ENCODE results near the gene MAP3K10.

MAP3K10 gene

DNA sequence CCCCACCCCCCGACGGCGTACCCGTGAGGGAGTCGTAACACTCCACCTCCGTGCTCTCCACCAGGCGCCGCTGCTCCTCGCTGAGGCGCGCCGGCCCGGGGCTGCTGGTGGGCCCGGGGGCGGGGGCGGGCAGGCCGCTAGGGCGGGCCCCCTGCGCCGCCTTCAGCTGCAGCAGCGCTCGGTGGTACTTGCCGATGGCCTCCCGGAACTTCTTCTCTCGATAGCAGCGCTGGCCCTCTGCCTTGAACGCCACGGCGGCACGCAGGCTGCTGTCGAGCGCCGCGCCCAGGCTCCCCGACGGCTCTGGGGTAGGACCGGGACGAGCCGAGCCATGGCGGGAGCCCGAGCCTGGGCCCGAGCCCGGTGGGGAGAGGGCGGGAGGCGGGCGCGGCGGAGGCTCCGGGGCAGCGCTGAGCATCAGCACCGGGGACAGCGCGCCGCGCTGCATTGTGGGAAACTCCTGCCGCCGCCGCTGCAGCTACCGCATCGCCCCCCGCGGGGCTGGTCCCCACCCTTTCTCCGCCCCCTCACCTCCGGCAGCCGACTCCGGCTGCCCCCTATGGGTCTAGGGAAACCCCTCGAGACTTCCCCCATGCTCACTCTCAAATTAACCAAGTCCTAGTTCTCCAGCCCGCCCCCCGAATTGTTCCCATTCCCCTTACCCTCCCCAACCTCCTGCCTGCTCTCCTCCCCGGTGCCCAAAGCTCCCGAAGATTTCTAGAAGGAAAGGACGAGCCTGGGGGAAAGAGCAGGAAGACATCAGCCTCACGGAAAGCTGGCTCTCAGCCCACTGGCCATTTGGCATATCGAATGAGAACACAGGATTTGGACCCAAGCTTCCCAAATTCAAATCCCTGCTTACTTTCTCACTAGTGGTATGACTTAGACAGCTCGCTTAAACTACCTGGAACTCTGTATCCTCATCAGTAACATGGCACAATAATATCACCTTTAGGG lies 27.0 kb downstream of the MAP3K10 start, which contains the start of gene TTC9B (continued):
- TF ChIP-seq ZNF658 (tag by site-specific recombination; IDR thresholded peaks at IDR 0.05) (no peak), EGR2 (tag by site-specific recombination; IDR thresholded peaks at IDR 0.05; ENCODE audit: low read depth) (0 out of 2 replicates have a peak, but pooled peaks have one; percentile 26), ZXDB (tag by site-specific recombination; IDR thresholded peaks at IDR 0.05) (no peak), FEZF1 (tag by site-specific recombination; IDR thresholded peaks at IDR 0.05) (no peak), MZF1 (tag by site-specific recombination; IDR thresholded peaks at IDR 0.05; ENCODE audit: borderline replicate concordance) (no peak), ZNF24 (tag by site-specific recombination; IDR thresholded peaks at IDR 0.05) (no peak), GLIS1 (tag by site-specific recombination; IDR thresholded peaks at IDR 0.05) (peak; percentile 66; the same call in 1 of the 2 replicates), ZNF571 (tag by site-specific recombination; IDR thresholded peaks at IDR 0.05) (no peak), ZNF514 (tag by site-specific recombination; IDR thresholded peaks at IDR 0.05) (no peak), MYNN (tag by site-specific recombination; IDR thresholded peaks at IDR 0.05; ENCODE audit: borderline replicate concordance) (no peak), TRIM28 (IDR thresholded peaks at IDR 0.05; ENCODE audit: borderline replicate concordance, low read length) (no peak), GLIS2 (tag by site-specific recombination; IDR thresholded peaks at IDR 0.05) (peak; percentile 91), KLF8 (tag by site-specific recombination; IDR thresholded peaks at IDR 0.05) (peak; percentile 69), ZNF112 (tag by site-specific recombination; IDR thresholded peaks at IDR 0.05) (no peak), ZSCAN30 (tag by site-specific recombination; IDR thresholded peaks at IDR 0.05) (no peak), ZNF843 (tag by site-specific recombination; IDR thresholded peaks at IDR 0.05) (no peak), ZNF138 (tag by site-specific recombination; IDR thresholded peaks at IDR 0.05; ENCODE audit: borderline replicate concordance) (no peak), ZNF391 (tag by site-specific recombination; IDR thresholded peaks at IDR 0.05; ENCODE audit: borderline replicate concordance, low read depth) (no peak), ZNF354C (tag by site-specific recombination; IDR thresholded peaks at IDR 0.05; ENCODE audit: borderline replicate concordance, low read depth) (no peak), ZNF157 (tag by site-specific recombination; IDR thresholded peaks at IDR 0.05) (no peak)
- TF ChIP-seq, protein P1, sequence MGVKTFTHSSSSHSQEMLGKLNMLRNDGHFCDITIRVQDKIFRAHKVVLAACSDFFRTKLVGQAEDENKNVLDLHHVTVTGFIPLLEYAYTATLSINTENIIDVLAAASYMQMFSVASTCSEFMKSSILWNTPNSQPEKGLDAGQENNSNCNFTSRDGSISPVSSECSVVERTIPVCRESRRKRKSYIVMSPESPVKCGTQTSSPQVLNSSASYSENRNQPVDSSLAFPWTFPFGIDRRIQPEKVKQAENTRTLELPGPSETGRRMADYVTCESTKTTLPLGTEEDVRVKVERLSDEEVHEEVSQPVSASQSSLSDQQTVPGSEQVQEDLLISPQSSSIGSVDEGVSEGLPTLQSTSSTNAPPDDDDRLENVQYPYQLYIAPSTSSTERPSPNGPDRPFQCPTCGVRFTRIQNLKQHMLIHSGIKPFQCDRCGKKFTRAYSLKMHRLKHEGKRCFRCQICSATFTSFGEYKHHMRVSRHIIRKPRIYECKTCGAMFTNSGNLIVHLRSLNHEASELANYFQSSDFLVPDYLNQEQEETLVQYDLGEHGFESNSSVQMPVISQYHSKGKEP (tag by site-specific recombination; IDR thresholded peaks at IDR 0.05), result peak; percentile 62
- TF ChIP-seq, protein P2, sequence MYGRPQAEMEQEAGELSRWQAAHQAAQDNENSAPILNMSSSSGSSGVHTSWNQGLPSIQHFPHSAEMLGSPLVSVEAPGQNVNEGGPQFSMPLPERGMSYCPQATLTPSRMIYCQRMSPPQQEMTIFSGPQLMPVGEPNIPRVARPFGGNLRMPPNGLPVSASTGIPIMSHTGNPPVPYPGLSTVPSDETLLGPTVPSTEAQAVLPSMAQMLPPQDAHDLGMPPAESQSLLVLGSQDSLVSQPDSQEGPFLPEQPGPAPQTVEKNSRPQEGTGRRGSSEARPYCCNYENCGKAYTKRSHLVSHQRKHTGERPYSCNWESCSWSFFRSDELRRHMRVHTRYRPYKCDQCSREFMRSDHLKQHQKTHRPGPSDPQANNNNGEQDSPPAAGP (tag by site-specific recombination; IDR thresholded peaks at IDR 0.05), result peak; percentile 30; the same call in 1 of the 2 replicates
- TF ChIP-seq, protein P3, sequence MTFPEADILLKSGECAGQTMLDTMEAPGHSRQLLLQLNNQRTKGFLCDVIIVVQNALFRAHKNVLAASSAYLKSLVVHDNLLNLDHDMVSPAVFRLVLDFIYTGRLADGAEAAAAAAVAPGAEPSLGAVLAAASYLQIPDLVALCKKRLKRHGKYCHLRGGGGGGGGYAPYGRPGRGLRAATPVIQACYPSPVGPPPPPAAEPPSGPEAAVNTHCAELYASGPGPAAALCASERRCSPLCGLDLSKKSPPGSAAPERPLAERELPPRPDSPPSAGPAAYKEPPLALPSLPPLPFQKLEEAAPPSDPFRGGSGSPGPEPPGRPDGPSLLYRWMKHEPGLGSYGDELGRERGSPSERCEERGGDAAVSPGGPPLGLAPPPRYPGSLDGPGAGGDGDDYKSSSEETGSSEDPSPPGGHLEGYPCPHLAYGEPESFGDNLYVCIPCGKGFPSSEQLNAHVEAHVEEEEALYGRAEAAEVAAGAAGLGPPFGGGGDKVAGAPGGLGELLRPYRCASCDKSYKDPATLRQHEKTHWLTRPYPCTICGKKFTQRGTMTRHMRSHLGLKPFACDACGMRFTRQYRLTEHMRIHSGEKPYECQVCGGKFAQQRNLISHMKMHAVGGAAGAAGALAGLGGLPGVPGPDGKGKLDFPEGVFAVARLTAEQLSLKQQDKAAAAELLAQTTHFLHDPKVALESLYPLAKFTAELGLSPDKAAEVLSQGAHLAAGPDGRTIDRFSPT (tag by site-specific recombination; IDR thresholded peaks at IDR 0.05), result no peak
- TF ChIP-seq, protein P4, sequence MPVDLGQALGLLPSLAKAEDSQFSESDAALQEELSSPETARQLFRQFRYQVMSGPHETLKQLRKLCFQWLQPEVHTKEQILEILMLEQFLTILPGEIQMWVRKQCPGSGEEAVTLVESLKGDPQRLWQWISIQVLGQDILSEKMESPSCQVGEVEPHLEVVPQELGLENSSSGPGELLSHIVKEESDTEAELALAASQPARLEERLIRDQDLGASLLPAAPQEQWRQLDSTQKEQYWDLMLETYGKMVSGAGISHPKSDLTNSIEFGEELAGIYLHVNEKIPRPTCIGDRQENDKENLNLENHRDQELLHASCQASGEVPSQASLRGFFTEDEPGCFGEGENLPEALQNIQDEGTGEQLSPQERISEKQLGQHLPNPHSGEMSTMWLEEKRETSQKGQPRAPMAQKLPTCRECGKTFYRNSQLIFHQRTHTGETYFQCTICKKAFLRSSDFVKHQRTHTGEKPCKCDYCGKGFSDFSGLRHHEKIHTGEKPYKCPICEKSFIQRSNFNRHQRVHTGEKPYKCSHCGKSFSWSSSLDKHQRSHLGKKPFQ (tag by site-specific recombination; IDR thresholded peaks at IDR 0.05), result no peak
- TF ChIP-seq, protein P5, sequence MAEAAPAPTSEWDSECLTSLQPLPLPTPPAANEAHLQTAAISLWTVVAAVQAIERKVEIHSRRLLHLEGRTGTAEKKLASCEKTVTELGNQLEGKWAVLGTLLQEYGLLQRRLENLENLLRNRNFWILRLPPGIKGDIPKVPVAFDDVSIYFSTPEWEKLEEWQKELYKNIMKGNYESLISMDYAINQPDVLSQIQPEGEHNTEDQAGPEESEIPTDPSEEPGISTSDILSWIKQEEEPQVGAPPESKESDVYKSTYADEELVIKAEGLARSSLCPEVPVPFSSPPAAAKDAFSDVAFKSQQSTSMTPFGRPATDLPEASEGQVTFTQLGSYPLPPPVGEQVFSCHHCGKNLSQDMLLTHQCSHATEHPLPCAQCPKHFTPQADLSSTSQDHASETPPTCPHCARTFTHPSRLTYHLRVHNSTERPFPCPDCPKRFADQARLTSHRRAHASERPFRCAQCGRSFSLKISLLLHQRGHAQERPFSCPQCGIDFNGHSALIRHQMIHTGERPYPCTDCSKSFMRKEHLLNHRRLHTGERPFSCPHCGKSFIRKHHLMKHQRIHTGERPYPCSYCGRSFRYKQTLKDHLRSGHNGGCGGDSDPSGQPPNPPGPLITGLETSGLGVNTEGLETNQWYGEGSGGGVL (tag by site-specific recombination; IDR thresholded peaks at IDR 0.05), result 0 out of 2 replicates have a peak, but pooled peaks have one; percentile 36
- TF ChIP-seq, protein P6, sequence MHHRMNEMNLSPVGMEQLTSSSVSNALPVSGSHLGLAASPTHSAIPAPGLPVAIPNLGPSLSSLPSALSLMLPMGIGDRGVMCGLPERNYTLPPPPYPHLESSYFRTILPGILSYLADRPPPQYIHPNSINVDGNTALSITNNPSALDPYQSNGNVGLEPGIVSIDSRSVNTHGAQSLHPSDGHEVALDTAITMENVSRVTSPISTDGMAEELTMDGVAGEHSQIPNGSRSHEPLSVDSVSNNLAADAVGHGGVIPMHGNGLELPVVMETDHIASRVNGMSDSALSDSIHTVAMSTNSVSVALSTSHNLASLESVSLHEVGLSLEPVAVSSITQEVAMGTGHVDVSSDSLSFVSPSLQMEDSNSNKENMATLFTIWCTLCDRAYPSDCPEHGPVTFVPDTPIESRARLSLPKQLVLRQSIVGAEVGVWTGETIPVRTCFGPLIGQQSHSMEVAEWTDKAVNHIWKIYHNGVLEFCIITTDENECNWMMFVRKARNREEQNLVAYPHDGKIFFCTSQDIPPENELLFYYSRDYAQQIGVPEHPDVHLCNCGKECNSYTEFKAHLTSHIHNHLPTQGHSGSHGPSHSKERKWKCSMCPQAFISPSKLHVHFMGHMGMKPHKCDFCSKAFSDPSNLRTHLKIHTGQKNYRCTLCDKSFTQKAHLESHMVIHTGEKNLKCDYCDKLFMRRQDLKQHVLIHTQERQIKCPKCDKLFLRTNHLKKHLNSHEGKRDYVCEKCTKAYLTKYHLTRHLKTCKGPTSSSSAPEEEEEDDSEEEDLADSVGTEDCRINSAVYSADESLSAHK (tag by site-specific recombination; IDR thresholded peaks at IDR 0.05), result no peak
- TF ChIP-seq, protein P7, sequence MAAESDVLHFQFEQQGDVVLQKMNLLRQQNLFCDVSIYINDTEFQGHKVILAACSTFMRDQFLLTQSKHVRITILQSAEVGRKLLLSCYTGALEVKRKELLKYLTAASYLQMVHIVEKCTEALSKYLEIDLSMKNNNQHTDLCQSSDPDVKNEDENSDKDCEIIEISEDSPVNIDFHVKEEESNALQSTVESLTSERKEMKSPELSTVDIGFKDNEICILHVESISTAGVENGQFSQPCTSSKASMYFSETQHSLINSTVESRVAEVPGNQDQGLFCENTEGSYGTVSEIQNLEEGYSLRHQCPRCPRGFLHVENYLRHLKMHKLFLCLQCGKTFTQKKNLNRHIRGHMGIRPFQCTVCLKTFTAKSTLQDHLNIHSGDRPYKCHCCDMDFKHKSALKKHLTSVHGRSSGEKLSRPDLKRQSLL (tag by site-specific recombination; IDR thresholded peaks at IDR 0.05), result 0 out of 2 replicates have a peak, but pooled peaks have one; percentile 12
